BLaER1 (cell line): ENCODE data around the gene MAST2.

Experiments
- H3K27ac ChIP-seq: shearing (Covaris generic); formaldehyde crosslinking; 2 replicates; pipeline ENCODE4 v1.8.1; 2022
- H3K27me3 ChIP-seq: shearing (Covaris generic); formaldehyde crosslinking; 2 replicates; pipeline ENCODE4 v1.8.1; 2022
- H3K36me3 ChIP-seq: shearing (Covaris generic); formaldehyde crosslinking; 2 replicates; pipeline ENCODE4 v1.8.1; 2022
- H3K4me1 ChIP-seq: shearing (Covaris generic); formaldehyde crosslinking; 2 replicates; pipeline ENCODE4 v1.8.1; 2022
- H3K4me2 ChIP-seq: shearing (Covaris generic); formaldehyde crosslinking; 2 replicates; pipeline ENCODE4 v1.8.1; 2022
- H3K4me3 ChIP-seq: shearing (Covaris generic); formaldehyde crosslinking; 2 replicates; pipeline ENCODE4 v1.8.1; 2022
- H3K9ac ChIP-seq: shearing (Covaris generic); formaldehyde crosslinking; 2 replicates; pipeline ENCODE4 v1.8.1; 2022
- H3K9me3 ChIP-seq: shearing (Covaris generic); formaldehyde crosslinking; 2 replicates; pipeline ENCODE4 v1.8.1; 2022
- H4K20me1 ChIP-seq: shearing (Covaris generic); formaldehyde crosslinking; 2 replicates; pipeline ENCODE4 v1.8.1; 2022
- Cebpa-rat ChIP-seq: shearing (Covaris generic); IDR thresholded peaks from 2 replicates; pipeline ENCODE4 v1.8.1; 2022

Gene MAST2

DNA sequence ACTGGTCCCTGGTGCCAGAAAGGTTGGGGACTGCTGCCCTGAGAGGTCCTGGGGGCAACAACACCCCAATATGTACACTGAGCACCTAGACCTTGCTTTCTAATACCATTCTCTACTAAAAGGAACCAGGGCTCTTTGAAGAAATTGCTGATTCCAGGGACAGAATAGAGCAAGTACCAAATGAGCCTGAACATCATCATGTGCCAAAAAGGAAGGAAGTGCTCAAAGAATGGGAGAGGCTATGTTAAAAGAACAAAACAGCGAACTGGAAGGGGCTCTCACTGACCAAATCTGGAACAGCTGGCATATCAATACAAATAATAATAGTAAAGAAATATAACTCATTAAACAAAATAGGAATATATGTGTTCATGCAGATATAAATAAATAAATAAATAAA is 278.2 kb downstream of the MAST2 start:
- Histone ChIP-seq H3K27ac (no peak overlapping the region), H3K27me3 (no peaks in the 10 kb centered on the region), H3K9me3 (peaks cover 25% of the 10 kb centered on the region), H3K4me2 (no peak overlapping the region), H3K36me3 (peaks cover 85% of the 10 kb centered on the region), H3K4me3 (no peak overlapping the region), H3K4me1 (0 out of 2 replicates have a peak, but pooled peaks cover 8% of the 10 kb centered on the region), H3K9ac (no peak overlapping the region), H4K20me1 (peaks cover 82% of the 10 kb centered on the region)
- TF ChIP-seq Cebpa-rat = no peak

DNA sequence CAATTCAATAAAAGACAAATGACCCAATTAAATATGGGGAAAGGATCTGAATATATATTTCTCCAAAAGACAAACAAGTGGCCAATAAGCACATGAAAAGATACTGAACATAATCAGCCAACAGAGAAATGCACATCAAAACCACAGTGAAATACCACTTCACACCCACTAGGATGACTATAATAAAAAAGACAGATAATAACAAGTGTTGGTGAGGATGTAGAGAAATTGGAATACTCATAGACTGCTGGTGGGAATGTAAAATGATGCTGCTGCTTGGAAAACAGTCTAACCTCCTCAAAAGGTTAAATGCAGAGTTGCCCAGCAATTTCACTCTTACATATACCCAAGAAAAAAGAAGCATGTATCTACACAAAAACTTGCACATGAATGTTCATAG is 280.2 kb downstream of the MAST2 start:
- no peak overlapping the region for H3K27ac ChIP-seq
- peaks cover 94% of the 10 kb centered on the region for H4K20me1 ChIP-seq
- TF ChIP-seq Cebpa-rat = no peak
- peaks cover 26% of the 10 kb centered on the region for H3K9me3 ChIP-seq
- 0 out of 2 replicates have a peak, but pooled peaks cover 8% of the 10 kb centered on the region for H3K4me1 ChIP-seq
- H3K9ac ChIP-seq = no peak overlapping the region
- no peak overlapping the region for H3K4me2 ChIP-seq
- H3K36me3 ChIP-seq = peaks cover 85% of the 10 kb centered on the region
- H3K27me3 ChIP-seq = no peaks in the 10 kb centered on the region
- no peak overlapping the region for H3K4me3 ChIP-seq

DNA sequence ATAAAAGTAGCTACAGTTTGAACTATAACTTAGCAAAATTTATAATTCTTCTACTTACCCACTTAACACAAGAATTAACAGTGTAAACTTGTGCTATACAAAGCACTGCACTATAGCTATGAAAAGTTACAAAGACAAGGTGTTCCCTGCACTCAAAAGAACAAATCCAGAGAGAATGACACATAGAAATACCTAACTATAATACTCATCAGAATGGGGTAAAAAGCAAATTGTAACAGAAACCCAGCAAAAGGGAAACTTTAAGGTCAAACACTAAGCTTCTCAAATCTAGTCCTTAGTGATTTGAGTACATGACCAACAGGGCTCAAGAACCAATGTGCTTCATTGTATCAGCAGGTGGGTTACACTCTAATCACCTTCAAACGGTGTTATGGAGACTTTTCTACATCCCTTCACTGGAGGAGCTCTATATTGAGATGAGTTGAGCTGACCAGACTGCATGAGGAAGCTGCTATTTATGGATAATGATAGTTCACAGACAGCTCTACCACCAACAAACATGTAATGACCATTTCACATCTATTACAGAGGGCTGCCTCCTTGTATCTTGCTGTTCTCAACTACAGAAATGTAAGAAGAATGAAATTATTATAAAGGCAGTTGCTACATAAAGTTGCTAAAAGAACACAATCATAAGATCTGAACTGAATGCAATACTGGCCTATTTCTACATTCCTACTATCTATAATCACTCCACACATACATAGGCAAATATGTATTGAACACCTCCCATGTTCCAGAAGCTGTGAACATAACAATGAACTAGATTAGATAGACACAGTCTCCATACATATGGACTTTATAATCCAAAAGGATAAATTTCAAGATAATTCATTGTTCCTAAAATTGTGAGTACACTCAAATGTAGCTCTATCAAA is 281.4 kb downstream of the MAST2 start:
- no peak overlapping the region for H3K27ac ChIP-seq
- no peak for TF ChIP-seq Cebpa-rat

More for the DNA sequence above, 281.4 kb downstream of the MAST2 start:
- Histone ChIP-seq H4K20me1 (peaks cover 95% of the 10 kb centered on the region), H3K4me2 (no peak overlapping the region), H3K36me3 (peaks cover 80% of the 10 kb centered on the region), H3K27me3 (no peaks in the 10 kb centered on the region), H3K4me3 (no peak overlapping the region), H3K9ac (no peak overlapping the region), H3K4me1 (peaks cover 10% of the 10 kb centered on the region; the same call in 1 of the 2 replicates), H3K9me3 (peaks cover 26% of the 10 kb centered on the region)
